ENCODE measurements around the gene LGALS9. TPM values are rescaled to one million over a fixed set of nuclear protein-coding genes. Genes with fewer than 3 reads are reported as not detected.

The LGALS9 gene
- polyA plus RNA-seq, 1 of the 3 experiments (the other 2 are of a cell fraction), result 0.21 TPM

DNA sequence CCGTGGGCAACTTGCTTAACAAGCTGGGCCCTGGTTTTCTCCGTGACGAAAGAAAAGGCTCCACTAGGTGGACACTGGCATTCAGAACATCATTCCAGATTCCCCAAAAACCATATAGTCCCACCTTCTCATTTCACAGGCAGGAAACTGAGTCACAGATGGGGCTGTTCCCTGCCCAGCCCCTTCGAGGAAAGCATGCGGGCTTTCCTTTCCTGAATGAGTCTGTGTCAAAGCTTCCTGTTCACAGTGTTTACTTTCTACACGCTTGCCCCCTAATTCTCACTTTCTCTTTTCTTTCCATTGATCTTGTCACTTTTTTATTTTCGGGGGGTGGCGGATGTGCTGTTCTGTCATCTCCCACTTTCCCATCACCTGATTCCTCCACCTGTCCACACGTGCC, 10.3 kb upstream of the LGALS9 start:
- Histone ChIP-seq H3K4me2 (no peak overlapping the region), H3K9ac (no peak overlapping the region), H3K36me3 (replicated peaks in 1 of 2; ENCODE audit: control insufficient read depth in 1 of 2, insufficient read depth in 2 of 2, low read length in 1 of 2) (peaks cover 3 to 53% of the 10 kb centered on the region in 2 experiments), H3K79me2 (ENCODE audit: insufficient read depth) (no peaks in the 10 kb centered on the region), H3K9me2 (no peaks in the 10 kb centered on the region), H3K27ac (ENCODE audit: low read depth in 2 of 2, low read length in 1 of 2) (no peak overlapping the region), H3K4me3 (ENCODE audit: low read depth in 2 of 2, low read length in 1 of 2) (no peak overlapping the region), H3F3A (replicated peaks; ENCODE audit: insufficient read depth) (no peaks in the 10 kb centered on the region), H3K27me3 (ENCODE audit: insufficient read depth) (no peaks in the 10 kb centered on the region), H4K20me1 (ENCODE audit: insufficient read depth) (no peaks in the 10 kb centered on the region), H3K4me1 (ENCODE audit: control insufficient read depth in 1 of 2, insufficient read depth in 2 of 2, low read depth in 1 of 2, low read length in 1 of 2) (no peaks in the 10 kb centered on the region), H2AFZ (ENCODE audit: low read depth) (no peak overlapping the region), H3K9me3 (no peaks in the 10 kb centered on the region)
- no peak for TF ChIP-seq YY1 (IDR thresholded peaks at IDR 0.05; ENCODE audit: low read depth)
- no peak for TF ChIP-seq CTCF (IDR thresholded peaks at IDR 0.05)
- no peak for TF ChIP-seq FOXM1 (IDR thresholded peaks at IDR 0.05; ENCODE audit: low read depth)
- TF ChIP-seq TAF1 (IDR thresholded peaks at IDR 0.05; ENCODE audit: borderline replicate concordance, low read depth, low read length), result no peak
- no peak for TF ChIP-seq JUND (IDR thresholded peaks at IDR 0.05)
- no peak for TF ChIP-seq ZBTB33 (IDR thresholded peaks at IDR 0.05; ENCODE audit: borderline replicate concordance, low read depth)
- no peak for TF ChIP-seq RFX5 (IDR thresholded peaks at IDR 0.05; ENCODE audit: low read length)
- TF ChIP-seq MXI1 (IDR thresholded peaks at IDR 0.05; ENCODE audit: low read depth, low read length), result no peak
- no peak for TF ChIP-seq TEAD4 (IDR thresholded peaks at IDR 0.05; ENCODE audit: borderline replicate concordance, insufficient read depth)
- TF ChIP-seq, protein P1, sequence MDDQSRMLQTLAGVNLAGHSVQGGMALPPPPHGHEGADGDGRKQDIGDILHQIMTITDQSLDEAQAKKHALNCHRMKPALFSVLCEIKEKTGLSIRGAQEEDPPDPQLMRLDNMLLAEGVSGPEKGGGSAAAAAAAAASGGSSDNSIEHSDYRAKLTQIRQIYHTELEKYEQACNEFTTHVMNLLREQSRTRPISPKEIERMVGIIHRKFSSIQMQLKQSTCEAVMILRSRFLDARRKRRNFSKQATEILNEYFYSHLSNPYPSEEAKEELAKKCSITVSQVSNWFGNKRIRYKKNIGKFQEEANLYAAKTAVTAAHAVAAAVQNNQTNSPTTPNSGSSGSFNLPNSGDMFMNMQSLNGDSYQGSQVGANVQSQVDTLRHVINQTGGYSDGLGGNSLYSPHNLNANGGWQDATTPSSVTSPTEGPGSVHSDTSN (IDR thresholded peaks at IDR 0.05), result no peak
- no peak for TF ChIP-seq CHD2 (IDR thresholded peaks at IDR 0.05; ENCODE audit: low read length, partially characterized antibody)
- TF ChIP-seq SMC3 (IDR thresholded peaks at IDR 0.05; ENCODE audit: low read depth, low read length), result no peak
- no peak for TF ChIP-seq EP300 (IDR thresholded peaks at IDR 0.05; ENCODE audit: borderline replicate concordance in 1 of 2, low read depth in 1 of 2, low read length in 1 of 2)
- TF ChIP-seq EZH2phosphoT487 (IDR thresholded peaks at IDR 0.05; ENCODE audit: borderline replicate concordance, low read depth), result no peak
- TF ChIP-seq POLR2AphosphoS5 (IDR thresholded peaks at IDR 0.05; ENCODE audit: low read depth, low read length), result no peak
- no peak for TF ChIP-seq GABPA (IDR thresholded peaks at IDR 0.05; ENCODE audit: low read depth)
- TF ChIP-seq NRF1 (IDR thresholded peaks at IDR 0.05; ENCODE audit: low read depth, low read length), result no peak
- no peak for TF ChIP-seq USF2 (IDR thresholded peaks at IDR 0.05; ENCODE audit: borderline replicate concordance, low read depth, low read length)
- TF ChIP-seq TCF12 (IDR thresholded peaks at IDR 0.05), result no peak
- no peak for TF ChIP-seq REST (IDR thresholded peaks at IDR 0.05; ENCODE audit: low read depth, low read length)
- no peak for DNase-seq
- CTCF ChIA-PET, result interaction anchor here (0.9 to 4.8 kb wide), 6 partner anchors 10 to 385 kb away, joined by 3 to 19 read pairs (median 4); partner anchors contain the start of gene KSR1
- POLR2A ChIA-PET, result no interaction called here
- WGBS (ENCODE audit: low lambda C conversion rate), result 95% methylated on average over 9 of the region's 9 CpGs
